HFF-Myc (cell line): Measurements from ENCODE around the gene ARL16.
A peak's percentile ranks its signal among the peaks of the same experiment; 100 is the strongest.

Experiments
- DNase-seq: peaks from one replicate; pipeline ENCODE4 v3.0.0-alpha.2; 2011; ENCODE audit warnings: low read depth; ENCODE audit errors: extremely low read depth
- H3K4me3 ChIP-seq: replicated peaks from 2 replicates; pipeline ENCODE4 v1.5.1; 2011; ENCODE audit warnings: low read depth, mild to moderate bottlenecking, control low read depth, low read length
- TF ChIP-seq, protein P1 (sequence below): IDR thresholded peaks from 2 replicates; pipeline ENCODE4 v1.5.1; 2012; ENCODE audit warnings: mild to moderate bottlenecking, low read depth, low read length, control low read depth; ENCODE audit errors: missing control alignments

Gene ARL16

DNA sequence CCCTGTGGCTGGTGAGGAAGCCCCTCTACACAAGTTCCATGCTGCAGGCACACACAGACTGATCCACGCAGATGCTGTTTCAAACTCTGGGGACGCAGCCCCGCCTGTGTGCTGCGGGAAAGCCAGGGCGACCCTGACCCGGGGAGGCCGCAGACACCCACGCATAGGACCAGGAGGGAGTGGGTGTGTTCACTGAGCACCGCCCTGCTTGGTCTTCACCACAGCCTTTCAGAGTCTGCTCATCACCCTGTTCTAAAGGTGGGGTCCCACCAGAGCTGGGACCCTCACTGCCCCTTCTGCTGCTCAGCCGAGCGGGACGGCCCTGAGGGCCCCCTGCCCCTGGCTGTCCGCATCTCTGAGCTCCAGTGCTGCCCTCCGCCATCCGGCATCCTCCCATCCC, 39.1 kb downstream of the ARL16 start:
- no peak for DNase-seq
- TF ChIP-seq, protein P1, sequence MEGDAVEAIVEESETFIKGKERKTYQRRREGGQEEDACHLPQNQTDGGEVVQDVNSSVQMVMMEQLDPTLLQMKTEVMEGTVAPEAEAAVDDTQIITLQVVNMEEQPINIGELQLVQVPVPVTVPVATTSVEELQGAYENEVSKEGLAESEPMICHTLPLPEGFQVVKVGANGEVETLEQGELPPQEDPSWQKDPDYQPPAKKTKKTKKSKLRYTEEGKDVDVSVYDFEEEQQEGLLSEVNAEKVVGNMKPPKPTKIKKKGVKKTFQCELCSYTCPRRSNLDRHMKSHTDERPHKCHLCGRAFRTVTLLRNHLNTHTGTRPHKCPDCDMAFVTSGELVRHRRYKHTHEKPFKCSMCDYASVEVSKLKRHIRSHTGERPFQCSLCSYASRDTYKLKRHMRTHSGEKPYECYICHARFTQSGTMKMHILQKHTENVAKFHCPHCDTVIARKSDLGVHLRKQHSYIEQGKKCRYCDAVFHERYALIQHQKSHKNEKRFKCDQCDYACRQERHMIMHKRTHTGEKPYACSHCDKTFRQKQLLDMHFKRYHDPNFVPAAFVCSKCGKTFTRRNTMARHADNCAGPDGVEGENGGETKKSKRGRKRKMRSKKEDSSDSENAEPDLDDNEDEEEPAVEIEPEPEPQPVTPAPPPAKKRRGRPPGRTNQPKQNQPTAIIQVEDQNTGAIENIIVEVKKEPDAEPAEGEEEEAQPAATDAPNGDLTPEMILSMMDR: no peak
- H3K4me3 ChIP-seq: no peak overlapping the region

DNA sequence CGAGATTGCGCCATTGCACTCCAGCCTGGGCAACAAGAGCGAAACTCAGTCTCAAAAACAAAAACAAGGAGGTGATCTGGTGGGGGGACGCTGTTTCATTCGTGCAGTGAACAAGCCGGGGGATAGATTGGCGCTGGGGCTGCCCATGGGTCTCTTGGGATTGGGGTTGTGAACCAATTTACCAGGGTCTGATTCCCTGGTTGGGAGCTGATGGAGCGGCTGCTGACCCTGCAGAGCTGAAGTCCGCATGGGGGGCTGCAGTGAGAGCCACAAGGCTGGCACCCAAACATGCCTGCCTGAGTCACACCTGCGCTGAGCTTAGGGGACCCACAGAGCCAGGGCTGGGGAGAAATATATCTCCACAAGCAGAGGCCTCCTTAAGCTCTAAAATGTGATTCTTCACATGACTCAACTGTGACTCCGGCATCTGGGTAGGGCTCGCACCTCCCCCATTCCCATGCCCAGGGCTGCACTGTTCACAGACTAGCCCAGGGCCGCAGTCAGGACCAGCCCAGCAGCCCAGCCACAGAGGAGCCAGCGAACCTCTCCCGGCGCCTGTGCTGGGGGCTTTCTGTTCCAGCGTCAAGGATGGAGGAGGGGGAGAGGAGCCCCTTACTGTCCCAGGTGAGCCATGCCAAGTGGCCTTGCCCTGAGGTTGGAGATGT, 41.6 kb downstream of the ARL16 start:
- TF ChIP-seq, protein P1: no peak
- no peak for DNase-seq
- no peak overlapping the region for H3K4me3 ChIP-seq

DNA sequence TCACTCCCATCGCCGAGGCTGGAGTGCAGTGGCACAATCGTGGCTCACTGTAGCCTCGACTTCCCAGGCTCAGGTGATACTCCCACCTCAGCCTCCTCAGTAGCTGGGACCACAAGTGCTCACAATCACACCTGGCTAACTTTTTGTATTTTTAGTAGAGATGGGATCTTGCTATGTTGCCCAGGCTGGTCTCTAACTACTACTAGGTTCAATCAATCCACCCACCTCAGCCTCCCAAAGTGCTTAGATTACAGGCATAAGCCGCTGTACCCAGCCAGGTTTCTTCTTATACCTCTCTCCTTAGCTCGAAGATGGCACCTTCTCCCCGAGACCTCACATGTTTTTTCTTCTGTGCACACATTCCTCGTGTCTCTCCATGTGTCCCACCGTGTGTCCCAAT, 43.6 kb downstream of the ARL16 start:
- no peak for DNase-seq
- H3K4me3 ChIP-seq: no peak overlapping the region
- TF ChIP-seq, protein P1: no peak

DNA sequence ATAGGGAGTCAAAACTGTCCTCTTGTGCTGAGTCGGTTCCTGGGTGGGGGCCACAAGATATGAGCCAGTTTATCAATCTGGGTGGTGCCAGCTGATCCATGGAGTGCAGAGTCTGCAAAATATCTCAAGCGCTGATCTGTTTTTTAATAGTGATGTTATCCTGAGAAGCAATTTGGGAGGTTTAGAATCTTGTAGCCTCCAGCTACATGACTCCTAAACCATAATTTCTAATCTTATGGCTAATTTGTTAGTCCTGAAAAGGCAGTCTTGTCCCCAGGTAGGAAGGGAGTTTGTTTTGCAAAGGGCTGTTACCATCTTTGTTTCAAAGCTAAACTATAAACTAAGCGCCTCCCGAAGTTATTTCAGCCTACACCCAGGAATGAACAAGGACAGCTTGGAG, 44.9 kb downstream of the ARL16 start:
- no peak for DNase-seq
- TF ChIP-seq, protein P1: no peak

DNA sequence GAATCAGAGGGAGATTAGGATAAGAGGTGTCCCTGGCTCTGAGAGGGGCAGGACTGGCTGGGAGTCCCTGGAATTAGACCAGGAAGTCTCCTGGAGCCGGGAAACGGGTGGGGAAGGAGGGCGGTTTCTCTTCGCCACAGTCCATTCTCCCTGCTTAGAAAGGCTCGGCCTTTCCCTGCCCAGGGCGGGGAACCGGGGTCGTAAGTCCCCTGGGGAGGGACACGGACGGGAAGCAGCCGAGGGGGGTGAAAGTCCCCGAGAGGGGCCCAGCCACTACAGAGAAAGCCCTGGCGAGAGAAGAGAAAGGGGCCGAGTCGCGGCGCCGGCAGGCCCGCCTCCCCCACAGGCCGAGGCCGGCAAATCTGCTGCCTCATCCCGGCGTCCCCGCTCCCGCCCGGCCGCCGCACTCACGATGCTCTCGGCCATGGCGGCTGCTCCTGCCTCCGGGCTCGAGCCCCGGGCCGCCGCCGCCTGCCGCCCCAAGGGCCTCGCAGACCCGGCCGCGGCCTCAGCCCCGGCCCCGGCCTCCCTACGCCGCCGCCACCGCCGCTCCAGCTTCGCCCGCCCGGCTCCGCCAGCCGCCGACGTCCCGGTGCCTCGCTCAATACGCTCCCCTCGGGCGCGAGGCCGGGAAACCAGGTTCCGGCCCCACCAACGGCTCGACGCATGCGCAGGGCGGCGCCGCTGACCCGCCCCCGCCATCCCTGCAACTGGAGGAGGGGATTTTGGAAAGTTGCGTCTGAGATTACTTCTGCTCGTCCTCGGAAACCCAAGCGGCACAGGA, 46.9 kb downstream of the ARL16 start, which contains the start of the genes NPLOC4 and TSPAN10:
NPLOC4 (minus strand) TSS at position 608 of the 784 bp plus-strand sequence; CDS start at position 426, 182 bp downstream.
TSPAN10 (plus strand) TSS at position 692 of the 784 bp plus-strand sequence. CDS start 5,217 bp downstream, outside the sequence.
- DNase-seq: peak; percentile 45
- TF ChIP-seq, protein P1: no peak

More for the DNA sequence above, 44.9 kb downstream of the ARL16 start:
- no peak overlapping the region for H3K4me3 ChIP-seq

DNA sequence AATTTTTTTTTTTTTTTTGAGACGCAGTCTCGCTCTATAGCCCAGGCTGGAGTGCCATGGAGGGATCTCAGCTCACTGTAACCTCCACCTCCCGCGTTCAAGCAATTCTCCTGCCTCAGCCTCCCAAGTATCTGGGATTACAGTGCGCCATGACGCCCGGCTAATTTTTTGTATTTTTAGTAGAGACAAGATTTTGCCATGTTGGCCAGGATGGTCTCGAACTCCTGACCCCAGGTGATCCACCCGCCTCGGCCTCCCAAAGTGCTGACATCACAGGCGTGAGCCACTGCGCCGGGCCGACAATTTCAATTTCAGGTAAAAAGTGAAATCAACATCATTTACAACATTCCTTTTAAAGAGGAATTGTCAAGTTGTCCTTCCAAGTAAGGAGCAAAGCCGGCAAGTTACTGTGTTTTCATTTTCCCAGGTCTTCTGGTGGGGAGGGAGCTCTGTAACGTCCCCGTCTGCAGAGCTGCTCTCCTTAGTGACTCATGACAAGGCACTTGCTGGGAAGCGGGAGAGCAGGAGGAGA, 47.6 kb downstream of the ARL16 start:
- H3K4me3 ChIP-seq: peak overlapping the region; percentile 61
- DNase-seq: no peak
- TF ChIP-seq, protein P1: no peak

More for the DNA sequence above, 46.9 kb downstream of the ARL16 start, which contains the start of the genes NPLOC4 and TSPAN10:
- peak within 1 kb of the TSS; percentile 61 for H3K4me3 ChIP-seq
